ENCODE data around the gene NFKBIE.

NFKBIE gene

DNA sequence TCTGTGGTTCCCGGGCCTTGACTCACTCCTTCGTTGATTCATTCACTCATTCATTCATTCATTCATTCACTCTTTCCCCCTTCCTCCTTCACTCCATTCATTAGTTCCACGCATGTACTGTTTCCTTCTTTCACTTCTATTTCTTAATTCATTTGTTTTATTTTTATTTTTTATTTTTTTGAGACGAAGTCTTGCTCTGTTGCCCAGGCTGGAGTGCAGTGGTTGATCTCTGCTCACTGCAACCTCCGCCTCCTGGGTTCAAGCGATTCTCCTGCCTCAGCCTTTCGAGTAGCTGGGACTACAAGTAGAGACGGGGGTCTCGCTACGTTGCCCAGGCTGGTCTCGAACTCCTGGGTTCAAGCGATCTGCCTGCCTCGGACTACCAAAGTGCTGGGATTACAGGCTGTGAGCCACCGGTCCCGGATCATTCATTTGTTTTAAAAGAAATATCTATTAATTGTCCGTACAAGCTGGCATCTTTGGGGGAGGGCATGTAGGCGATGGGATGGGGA is 427 bp upstream of the NFKBIE start:
- Histone ChIP-seq H3K27ac (ENCODE audit: low read depth in 2 of 2, low read length in 2 of 2) (no peak overlapping the region), H3K9me3 (ENCODE audit: control insufficient read depth in 2 of 2, low read length in 2 of 2) (no peaks in the 10 kb centered on the region), H3K9ac (ENCODE audit: low read depth in 1 of 2, low read length in 2 of 2) (no peak overlapping the region), H3K4me3 (ENCODE audit: low read length in 2 of 2) (peak overlapping the region; percentile 34 to 80), H3K36me3 (ENCODE audit: control insufficient read depth in 2 of 2, insufficient read depth in 2 of 2, low read length in 2 of 2) (peaks cover 3 to 4% of the 10 kb centered on the region in 2 donors), H3K4me1 (ENCODE audit: control insufficient read depth in 2 of 2, insufficient read depth in 2 of 2, low read length in 2 of 2) (peaks cover 25 to 32% of the 10 kb centered on the region in 2 donors), H3K27me3 (ENCODE audit: control insufficient read depth in 2 of 2, insufficient read depth in 2 of 2, low read length in 2 of 2) (peaks cover 19 to 20% of the 10 kb centered on the region in 2 donors)

DNA sequence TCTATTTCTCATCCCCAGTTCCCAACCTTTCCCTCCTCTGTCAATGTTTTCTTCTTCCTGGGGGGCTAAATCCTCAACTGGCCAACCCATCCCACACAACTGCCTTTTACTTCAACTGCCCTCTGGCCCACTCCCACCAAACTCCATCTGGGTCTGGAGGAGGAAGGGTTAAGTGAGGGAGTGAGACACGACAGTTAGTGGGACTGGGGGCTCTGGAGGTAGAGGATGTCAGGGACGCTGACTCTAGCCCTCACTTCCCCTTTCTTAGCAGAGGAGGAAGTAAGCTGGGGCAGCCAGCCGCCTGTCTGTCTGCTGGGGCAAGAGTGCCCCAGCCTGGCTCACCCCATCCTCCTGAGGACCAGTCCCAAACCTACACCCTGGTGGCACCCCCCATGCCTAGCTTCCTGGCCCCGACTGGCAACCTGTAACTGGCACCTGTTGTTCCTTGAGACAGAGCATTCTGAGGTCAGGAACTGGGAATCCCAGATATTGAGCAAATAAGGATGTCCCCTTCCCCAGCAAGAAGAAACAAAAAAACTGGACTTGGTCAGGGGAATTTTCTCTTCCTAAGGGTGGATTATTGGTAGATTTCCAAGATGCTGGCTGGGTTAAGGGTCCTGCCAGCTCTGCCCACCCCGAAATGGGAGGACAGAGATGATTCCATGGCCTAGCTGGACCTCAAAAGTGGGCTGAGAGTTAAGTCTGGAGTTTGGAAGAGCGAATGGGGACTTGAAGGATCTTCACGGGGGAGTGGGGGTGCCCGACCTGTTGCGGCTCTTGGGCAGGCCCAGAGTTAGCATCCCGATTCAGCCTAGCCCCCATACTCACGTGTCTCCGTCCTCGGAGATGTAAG is 971 bp downstream of the NFKBIE start:
- Histone ChIP-seq H3K27me3 (ENCODE audit: control insufficient read depth in 2 of 2, insufficient read depth in 2 of 2, low read length in 2 of 2) (peaks cover 13 to 14% of the 10 kb centered on the region in 2 donors), H3K9ac (ENCODE audit: low read depth in 1 of 2, low read length in 2 of 2) (peak overlapping the region; percentile 81 to 88), H3K4me3 (ENCODE audit: low read length in 2 of 2) (peak overlapping the region; percentile 80 to 87), H3K36me3 (ENCODE audit: control insufficient read depth in 2 of 2, insufficient read depth in 2 of 2, low read length in 2 of 2) (peaks cover 7 to 13% of the 10 kb centered on the region in 2 donors), H3K27ac (ENCODE audit: low read depth in 2 of 2, low read length in 2 of 2) (peak overlapping the region; percentile 46 to 79), H3K4me1 (ENCODE audit: control insufficient read depth in 2 of 2, insufficient read depth in 2 of 2, low read length in 2 of 2) (peaks cover 25 to 32% of the 10 kb centered on the region in 2 donors), H3K9me3 (ENCODE audit: control insufficient read depth in 2 of 2, low read length in 2 of 2) (no peaks in the 10 kb centered on the region)

DNA sequence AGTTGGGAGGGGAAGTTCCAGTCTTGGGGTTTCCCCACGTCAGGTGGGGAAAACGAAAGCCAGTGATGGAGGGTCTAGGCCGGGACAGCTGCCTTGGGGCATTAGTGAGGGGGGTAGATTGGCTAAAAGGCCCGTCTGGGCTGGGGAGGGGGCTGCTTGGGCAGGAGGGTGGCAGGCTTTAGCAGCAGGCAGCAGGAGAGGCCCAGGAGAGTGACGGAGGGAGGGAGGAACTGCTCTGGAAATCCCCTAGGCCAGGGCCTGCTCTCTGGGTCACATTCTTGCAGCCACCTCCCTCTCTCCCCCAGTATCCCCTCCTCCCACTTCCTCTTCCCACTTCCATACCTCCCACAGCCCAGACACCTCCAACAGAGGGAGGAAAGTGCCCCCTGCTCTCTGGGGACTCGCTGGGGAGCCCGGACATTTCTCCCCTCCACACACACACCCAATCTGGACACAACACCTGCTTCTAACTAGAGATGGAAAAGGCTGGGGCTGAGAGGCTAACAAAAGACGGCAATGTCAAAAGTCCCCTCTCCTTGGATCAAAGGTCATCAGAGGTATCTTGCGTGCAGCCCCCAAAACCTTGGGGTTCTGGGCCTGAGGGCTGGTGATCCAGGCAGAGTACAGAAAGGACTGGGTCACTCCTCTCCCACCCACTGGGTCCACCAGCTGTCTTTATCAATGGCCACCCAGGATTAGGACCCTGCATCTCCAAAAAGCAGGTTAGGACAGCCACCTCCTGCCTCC is 1.8 kb downstream of the NFKBIE start:
- peaks cover 5% of the 10 kb centered on the region in 2 donors for H3K27me3 ChIP-seq (ENCODE audit: control insufficient read depth in 2 of 2, insufficient read depth in 2 of 2, low read length in 2 of 2)
- no peaks in the 10 kb centered on the region for H3K9me3 ChIP-seq (ENCODE audit: control insufficient read depth in 2 of 2, low read length in 2 of 2)
- H3K9ac ChIP-seq (ENCODE audit: low read depth in 1 of 2, low read length in 2 of 2) = peak overlapping the region; percentile 81 to 88
- peaks cover 25 to 34% of the 10 kb centered on the region in 2 donors for H3K4me1 ChIP-seq (ENCODE audit: control insufficient read depth in 2 of 2, insufficient read depth in 2 of 2, low read length in 2 of 2)
- H3K36me3 ChIP-seq (ENCODE audit: control insufficient read depth in 2 of 2, insufficient read depth in 2 of 2, low read length in 2 of 2) = peaks cover 7 to 19% of the 10 kb centered on the region in 2 donors
- peak overlapping the region; percentile 8 to 79 for H3K27ac ChIP-seq (ENCODE audit: low read depth in 2 of 2, low read length in 2 of 2)
- H3K4me3 ChIP-seq (ENCODE audit: low read length in 2 of 2) = peak overlapping the region; percentile 80 to 87

DNA sequence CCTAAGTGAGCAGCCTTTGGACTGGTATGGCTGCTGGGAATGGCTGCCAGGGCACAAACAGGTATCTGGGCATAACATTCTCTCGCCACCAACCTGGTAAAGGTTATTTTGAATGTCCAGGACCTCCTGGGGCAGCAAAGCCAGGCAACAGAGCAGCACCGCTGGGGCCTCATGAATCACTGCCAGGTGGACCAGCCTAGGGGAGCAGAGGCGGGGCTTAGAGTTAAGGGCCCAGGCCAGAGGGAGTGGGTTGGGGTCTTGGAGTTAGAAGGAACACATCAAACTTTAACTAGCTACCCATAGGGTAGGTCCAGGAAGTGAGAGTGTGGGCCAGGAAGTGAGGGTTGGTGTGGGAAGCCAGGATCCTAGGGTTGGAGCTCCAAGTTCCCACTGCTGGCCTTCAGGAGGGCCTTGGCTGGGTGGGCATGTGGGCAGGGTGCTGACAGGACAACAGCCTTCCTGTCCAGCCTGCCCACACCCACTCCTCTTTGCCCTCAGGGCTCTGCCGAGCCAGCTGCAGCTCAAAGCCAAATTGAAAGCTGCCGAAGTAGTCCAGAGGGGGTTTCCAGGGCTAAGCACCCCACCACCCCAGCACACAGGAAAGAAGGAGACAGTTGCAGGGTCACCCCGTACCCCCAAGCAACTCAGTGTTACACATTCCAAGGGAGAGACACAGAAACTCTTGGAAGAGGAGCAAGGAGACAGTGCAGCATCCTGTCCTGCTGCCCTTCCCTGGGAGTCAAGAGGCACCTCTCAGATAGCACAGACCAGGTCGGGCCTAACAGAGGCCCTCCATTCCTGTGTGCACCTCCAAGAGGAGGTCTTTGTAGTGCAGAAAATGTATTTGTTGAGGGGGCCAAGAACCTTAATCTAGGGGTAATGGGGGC is 2.6 kb downstream of the NFKBIE start:
- Histone ChIP-seq H3K36me3 (ENCODE audit: control insufficient read depth in 2 of 2, insufficient read depth in 2 of 2, low read length in 2 of 2) (peaks cover 7 to 19% of the 10 kb centered on the region in 2 donors), H3K9ac (ENCODE audit: low read depth in 1 of 2, low read length in 2 of 2) (peak overlapping the region; percentile 81 to 88), H3K4me1 (ENCODE audit: control insufficient read depth in 2 of 2, insufficient read depth in 2 of 2, low read length in 2 of 2) (peaks cover 28 to 39% of the 10 kb centered on the region in 2 donors), H3K4me3 (ENCODE audit: low read length in 2 of 2) (peak overlapping the region; percentile 80 to 87), H3K27me3 (ENCODE audit: control insufficient read depth in 2 of 2, insufficient read depth in 2 of 2, low read length in 2 of 2) (no peaks in the 10 kb centered on the region), H3K9me3 (ENCODE audit: control insufficient read depth in 2 of 2, low read length in 2 of 2) (no peaks in the 10 kb centered on the region), H3K27ac (ENCODE audit: low read depth in 2 of 2, low read length in 2 of 2) (peak overlapping the region in 1 of 2 donors; percentile 79)

DNA sequence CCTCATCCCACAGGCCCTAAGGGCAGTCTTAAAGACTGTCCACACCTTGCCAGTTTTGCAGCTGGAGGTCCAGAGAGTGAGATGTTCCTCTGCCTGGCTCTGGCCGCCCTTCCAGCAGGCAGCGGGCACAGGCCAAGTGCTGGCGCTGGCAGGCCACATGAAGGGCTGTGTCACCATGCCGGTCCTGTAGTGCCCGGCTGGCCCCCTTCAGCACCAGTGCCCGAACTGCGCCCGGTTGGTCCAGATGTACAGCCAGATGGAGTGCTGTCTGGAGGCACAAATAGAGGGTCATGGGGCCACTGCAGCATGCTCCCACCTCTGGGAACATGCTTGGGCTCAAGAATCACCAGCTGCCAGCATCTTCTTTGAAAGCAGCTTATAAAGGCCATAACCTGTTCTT is 3.8 kb downstream of the NFKBIE start:
- Histone ChIP-seq H3K4me3 (ENCODE audit: low read length in 2 of 2) (no peak overlapping the region), H3K9me3 (ENCODE audit: control insufficient read depth in 2 of 2, low read length in 2 of 2) (no peaks in the 10 kb centered on the region), H3K36me3 (ENCODE audit: control insufficient read depth in 2 of 2, insufficient read depth in 2 of 2, low read length in 2 of 2) (peaks cover 7 to 19% of the 10 kb centered on the region in 2 donors), H3K27me3 (ENCODE audit: control insufficient read depth in 2 of 2, insufficient read depth in 2 of 2, low read length in 2 of 2) (no peaks in the 10 kb centered on the region), H3K9ac (ENCODE audit: low read depth in 1 of 2, low read length in 2 of 2) (no peak overlapping the region), H3K27ac (ENCODE audit: low read depth in 2 of 2, low read length in 2 of 2) (no peak overlapping the region), H3K4me1 (ENCODE audit: control insufficient read depth in 2 of 2, insufficient read depth in 2 of 2, low read length in 2 of 2) (peaks cover 34 to 45% of the 10 kb centered on the region in 2 donors)

DNA sequence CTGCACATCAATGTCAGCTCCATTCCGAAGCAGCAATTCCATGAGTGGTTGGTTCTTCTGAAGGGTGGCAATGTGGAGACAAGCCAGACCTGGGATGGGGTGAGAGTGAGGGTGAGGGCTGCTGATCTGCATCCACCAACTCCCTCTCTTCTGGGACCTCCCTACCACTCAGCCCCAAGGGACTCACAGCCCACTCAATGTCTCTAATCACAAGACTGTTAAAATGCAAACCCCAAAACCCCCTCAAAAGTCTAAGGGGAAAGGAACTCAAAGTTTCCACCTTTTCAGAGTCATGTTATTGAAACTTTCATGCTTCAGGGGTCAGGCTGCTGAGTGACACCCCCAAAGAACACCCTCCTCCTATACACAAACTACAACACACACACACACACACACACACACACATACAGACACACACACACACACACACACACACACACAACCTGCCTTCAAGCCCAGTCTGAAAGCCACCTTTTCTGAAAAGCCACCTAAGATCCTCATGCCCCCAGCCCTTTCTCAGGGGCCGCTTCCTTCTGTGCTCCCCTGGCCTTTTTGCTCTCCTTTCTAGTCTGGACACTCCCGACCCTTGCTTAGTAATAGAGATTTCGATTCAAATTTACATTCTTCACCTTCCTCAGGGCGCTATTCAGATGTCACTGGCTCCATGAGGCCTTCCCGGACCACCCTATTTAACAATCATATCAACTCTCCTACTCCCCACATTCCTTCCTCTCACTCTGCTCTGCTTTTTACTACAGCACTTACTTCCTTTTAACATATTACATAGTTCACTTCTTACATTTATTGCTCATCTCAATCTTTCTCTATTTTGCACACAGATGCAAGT is 4.7 kb downstream of the NFKBIE start:
- Histone ChIP-seq H3K9me3 (ENCODE audit: control insufficient read depth in 2 of 2, low read length in 2 of 2) (no peaks in the 10 kb centered on the region), H3K36me3 (ENCODE audit: control insufficient read depth in 2 of 2, insufficient read depth in 2 of 2, low read length in 2 of 2) (peaks cover 7 to 19% of the 10 kb centered on the region in 2 donors), H3K27ac (ENCODE audit: low read depth in 2 of 2, low read length in 2 of 2) (no peak overlapping the region), H3K27me3 (ENCODE audit: control insufficient read depth in 2 of 2, insufficient read depth in 2 of 2, low read length in 2 of 2) (no peaks in the 10 kb centered on the region), H3K4me3 (ENCODE audit: low read length in 2 of 2) (no peak overlapping the region), H3K9ac (ENCODE audit: low read depth in 1 of 2, low read length in 2 of 2) (no peak overlapping the region), H3K4me1 (ENCODE audit: control insufficient read depth in 2 of 2, insufficient read depth in 2 of 2, low read length in 2 of 2) (peaks cover 41 to 51% of the 10 kb centered on the region in 2 donors)

DNA sequence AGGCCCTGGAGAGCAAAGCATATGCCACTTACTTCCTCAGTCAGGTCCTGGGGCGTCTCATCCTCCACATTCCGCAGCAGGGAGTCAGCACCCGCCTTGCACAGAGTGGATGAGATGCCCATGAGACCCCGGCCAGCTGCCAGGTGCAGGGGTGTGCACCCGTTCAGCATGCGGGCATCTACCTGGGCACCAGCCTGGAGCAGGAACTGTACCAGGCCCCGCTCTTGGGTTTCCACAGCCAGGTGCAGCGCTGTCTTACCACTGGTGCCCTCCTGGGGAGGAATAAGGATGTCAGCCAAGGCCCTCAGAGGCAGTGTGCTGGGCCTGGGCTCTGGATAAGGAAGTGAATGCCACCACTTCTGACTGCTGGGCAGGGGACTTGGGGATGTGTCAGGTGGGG is 5.3 kb downstream of the NFKBIE start:
- Histone ChIP-seq H3K4me1 (ENCODE audit: control insufficient read depth in 2 of 2, insufficient read depth in 2 of 2, low read length in 2 of 2) (peaks cover 41 to 50% of the 10 kb centered on the region in 2 donors), H3K9ac (ENCODE audit: low read depth in 1 of 2, low read length in 2 of 2) (no peak overlapping the region), H3K9me3 (ENCODE audit: control insufficient read depth in 2 of 2, low read length in 2 of 2) (no peaks in the 10 kb centered on the region), H3K27me3 (ENCODE audit: control insufficient read depth in 2 of 2, insufficient read depth in 2 of 2, low read length in 2 of 2) (no peaks in the 10 kb centered on the region), H3K27ac (ENCODE audit: low read depth in 2 of 2, low read length in 2 of 2) (no peak overlapping the region), H3K4me3 (ENCODE audit: low read length in 2 of 2) (no peak overlapping the region), H3K36me3 (ENCODE audit: control insufficient read depth in 2 of 2, insufficient read depth in 2 of 2, low read length in 2 of 2) (peaks cover 10 to 24% of the 10 kb centered on the region in 2 donors)

DNA sequence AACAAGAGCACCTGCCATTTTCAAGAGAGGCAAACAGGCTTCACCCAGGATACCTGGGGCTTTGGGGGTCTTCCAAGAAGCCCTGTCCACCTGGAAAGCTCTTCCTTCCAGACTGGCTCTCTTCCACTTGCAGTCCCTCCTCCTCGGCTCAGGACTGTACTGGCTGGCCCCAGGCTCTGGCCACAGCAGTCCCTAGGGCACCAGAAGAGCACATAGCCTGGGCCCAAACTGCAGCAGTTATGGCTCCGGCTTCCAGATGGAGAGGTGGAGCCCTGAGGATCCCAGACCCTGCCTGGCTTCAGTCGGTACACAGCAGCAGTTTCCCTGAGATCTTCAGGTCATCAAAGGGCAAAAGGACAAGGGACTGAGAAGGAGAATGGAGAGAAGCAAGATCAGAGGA is 6.4 kb downstream of the NFKBIE start:
- Histone ChIP-seq H3K27me3 (ENCODE audit: control insufficient read depth in 2 of 2, insufficient read depth in 2 of 2, low read length in 2 of 2) (no peaks in the 10 kb centered on the region), H3K4me3 (ENCODE audit: low read length in 2 of 2) (no peak overlapping the region), H3K4me1 (ENCODE audit: control insufficient read depth in 2 of 2, insufficient read depth in 2 of 2, low read length in 2 of 2) (peaks cover 31 to 39% of the 10 kb centered on the region in 2 donors), H3K9me3 (ENCODE audit: control insufficient read depth in 2 of 2, low read length in 2 of 2) (no peaks in the 10 kb centered on the region), H3K36me3 (ENCODE audit: control insufficient read depth in 2 of 2, insufficient read depth in 2 of 2, low read length in 2 of 2) (peaks cover 21 to 35% of the 10 kb centered on the region in 2 donors), H3K9ac (ENCODE audit: low read depth in 1 of 2, low read length in 2 of 2) (no peak overlapping the region), H3K27ac (ENCODE audit: low read depth in 2 of 2, low read length in 2 of 2) (no peak overlapping the region)
